GM21423 (cell line): ENCODE results near the gene RHBDL1.

Source experiments
- ATAC-seq: cut with Tn5 transposase; IDR thresholded peaks from one replicate; pipeline ENCODE4 v1.9.1; 2021; ENCODE audit warnings: mild to moderate bottlenecking, moderate library complexity; ENCODE audit not compliant: unreplicated experiment

Gene RHBDL1

GRCh38 chr16:636206-637080 lies 39.0 kb upstream of the RHBDL1 start, which contains the start of gene METTL26:
METTL26 (minus strand) TSS chr16:636305; CDS start chr16:636290, 15 bp downstream.
- ATAC-seq: peak; percentile 67

GRCh38 chr16:637081-638018 lies 38.1 kb upstream of the RHBDL1 start:
- no peak for ATAC-seq

DNA sequence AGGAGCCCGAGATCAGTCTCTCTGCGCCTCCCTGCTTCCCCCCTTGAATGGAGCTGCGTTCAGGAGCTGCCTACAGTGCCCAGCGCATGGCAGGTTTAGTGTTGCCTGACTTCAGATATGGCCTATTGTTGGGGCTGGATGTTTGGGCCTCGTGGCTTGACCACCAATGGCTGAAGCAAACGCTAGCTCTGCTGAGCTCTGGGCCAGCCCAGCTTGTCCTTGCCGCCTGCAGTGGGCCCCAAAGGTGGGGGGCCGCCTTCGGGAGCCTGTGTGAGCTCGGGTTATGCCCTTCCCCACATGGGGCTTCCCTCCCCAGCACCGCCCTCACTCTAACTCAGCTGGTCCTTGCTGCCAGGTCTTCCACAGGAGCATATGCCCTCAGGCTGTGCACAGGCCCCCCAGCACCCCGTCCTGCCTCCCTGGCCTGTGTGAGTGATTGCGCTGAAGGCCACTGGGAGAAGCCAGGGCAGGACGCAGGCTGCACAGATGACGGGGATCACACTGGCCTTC lies 37.4 kb upstream of the RHBDL1 start:
- no peak for ATAC-seq

DNA sequence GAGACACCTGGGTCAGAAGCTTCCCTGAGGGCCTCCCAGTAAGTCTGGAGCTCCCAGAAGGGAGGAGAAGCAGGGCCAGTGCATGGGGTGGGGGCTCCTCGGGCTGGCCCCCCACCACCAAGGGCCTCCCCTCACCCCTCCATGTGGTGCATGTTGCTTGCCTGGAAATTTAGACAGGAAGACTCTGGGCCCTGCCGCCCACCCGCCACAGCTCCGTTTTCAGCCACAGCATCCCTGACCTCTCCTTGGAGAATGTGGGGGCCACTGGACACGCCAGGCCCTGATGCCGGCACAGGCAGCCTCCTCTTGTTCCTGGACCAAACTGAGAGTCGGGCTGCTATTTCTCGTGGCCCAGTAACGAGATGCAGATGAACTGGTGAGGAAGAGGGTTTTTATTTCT lies 36.6 kb upstream of the RHBDL1 start:
- ATAC-seq: no peak

GRCh38 chr16:640614-641013 lies 34.9 kb upstream of the RHBDL1 start:
- ATAC-seq: no peak

GRCh38 chr16:641326-642188 lies 33.9 kb upstream of the RHBDL1 start, which contains the start of gene MCRIP2:
MCRIP2 (plus strand) TSS chr16:641828; CDS start chr16:641992, 164 bp downstream.
- peak; percentile 50 for ATAC-seq

- peak; percentile 27 for ATAC-seq
Measured at GRCh38 chr16:642189-643049, 33.1 kb upstream of the RHBDL1 start.

DNA sequence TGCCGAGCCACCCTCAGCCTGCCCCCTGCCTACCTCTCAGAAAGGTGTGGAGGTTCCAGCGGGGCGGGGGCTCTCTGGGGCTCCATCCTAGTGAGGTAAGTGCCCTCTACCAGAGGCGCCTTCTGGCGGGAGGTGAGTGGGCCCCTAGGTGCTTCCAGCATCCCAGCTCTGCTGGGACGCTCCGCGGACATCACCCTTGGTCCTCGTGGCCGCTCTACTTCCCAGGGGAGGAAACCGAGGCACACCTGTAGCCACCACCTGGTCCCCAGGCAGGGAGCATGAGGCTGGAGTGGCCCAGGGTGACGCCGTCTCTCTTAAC lies 32.5 kb upstream of the RHBDL1 start:
- ATAC-seq: no peak

DNA sequence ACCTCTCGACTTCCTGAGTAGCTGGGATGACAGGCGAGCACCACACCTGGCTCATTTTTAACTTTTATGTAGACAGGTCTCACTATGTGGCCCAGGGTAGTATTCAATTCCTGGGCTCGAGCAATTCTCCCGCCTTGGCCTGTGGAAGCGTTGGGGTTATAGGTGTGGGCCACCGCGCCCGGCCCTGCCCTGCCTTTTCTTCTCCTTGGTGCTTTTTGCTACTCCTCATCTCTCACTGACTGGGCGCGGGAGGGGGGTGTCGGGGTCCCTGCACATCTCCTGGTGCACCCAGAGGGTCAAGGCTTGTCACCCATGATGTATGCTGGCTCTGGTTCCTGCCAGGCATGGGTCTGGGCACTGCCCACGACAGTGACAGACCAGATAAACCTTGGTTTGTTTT lies 30.9 kb upstream of the RHBDL1 start:
- ATAC-seq: no peak

GRCh38 chr16:645852-646678 lies 29.4 kb upstream of the RHBDL1 start:
- no peak for ATAC-seq

- no peak for ATAC-seq
Measured at GRCh38 chr16:646679-647172, 28.7 kb upstream of the RHBDL1 start.

- ATAC-seq: no peak
Measured at GRCh38 chr16:647173-647902, 28.1 kb upstream of the RHBDL1 start.

DNA sequence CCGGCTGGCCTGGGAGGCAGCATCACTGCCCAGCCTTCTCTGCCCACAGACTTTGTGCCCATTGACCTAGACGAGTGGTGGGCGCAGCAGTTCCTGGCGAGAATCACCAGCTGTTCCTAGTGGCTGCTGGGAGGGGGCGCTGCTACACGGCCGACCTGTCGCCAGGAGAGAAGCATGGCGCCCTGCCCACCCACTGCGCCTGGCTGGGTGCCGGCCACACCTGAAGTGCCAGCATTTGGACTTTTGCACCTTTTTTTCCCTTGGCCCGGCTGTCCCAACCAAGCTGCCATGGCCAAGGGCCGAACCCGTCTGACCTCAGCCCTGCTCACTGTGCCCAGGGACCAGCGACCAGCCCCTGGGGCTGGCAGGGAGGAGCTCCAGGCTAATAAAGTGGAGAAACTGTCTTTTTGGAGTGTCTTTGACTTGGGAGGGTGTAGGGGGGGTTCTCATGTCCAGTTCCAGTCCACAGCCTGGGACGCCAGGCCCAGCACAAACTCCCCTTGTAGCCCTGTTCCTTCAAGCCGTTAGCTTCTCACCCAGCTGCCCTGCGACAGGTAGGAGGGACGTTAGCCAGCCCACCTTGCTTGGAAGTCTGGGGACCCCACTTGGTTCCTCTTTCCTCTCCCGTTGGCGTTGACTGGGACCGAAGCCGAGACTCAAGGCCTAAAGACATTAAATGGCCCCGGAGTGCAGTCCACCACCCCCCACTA lies 27.2 kb upstream of the RHBDL1 start:
- ATAC-seq: no peak

- peak; percentile 70 for ATAC-seq
Measured at GRCh38 chr16:648781-649589, 26.5 kb upstream of the RHBDL1 start, which contains the start of gene WDR90. WDR90 (plus strand) TSS chr16:649365; CDS start chr16:649417, 52 bp downstream.

- ATAC-seq: peak; percentile 3
Measured at GRCh38 chr16:649631-650030, 25.8 kb upstream of the RHBDL1 start.

DNA sequence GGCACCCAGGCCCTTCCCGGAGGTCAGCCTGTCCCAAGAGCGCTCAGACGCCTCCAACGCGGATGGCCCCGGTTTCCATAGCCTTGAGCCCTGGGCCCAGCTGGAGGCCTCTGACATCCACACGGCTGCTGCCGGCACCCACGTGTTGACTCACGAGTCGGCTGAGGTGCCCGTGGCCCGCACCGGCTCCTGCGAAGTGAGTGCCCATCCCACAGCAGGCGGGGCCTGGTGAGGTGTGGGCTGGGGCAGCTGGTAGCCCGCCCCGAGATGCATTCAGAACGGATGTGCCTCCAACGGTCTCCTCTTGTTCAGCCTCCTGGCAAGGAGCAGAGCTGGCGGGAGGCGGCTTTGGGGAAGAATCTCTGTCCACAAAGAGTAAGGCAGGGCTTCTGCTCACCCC lies 23.6 kb upstream of the RHBDL1 start:
- ATAC-seq: no peak
